Measurements from ENCODE around the gene TRAPPC12. TPM values are rescaled to one million over a fixed set of nuclear protein-coding genes. Genes with fewer than 3 reads are reported as not detected.
"Not testable (repeated sequence)": the region's sequence is repeated elsewhere in the genome, so short reads cannot be mapped to it uniquely, and the experiment has no call there.

TRAPPC12 gene
- total RNA-seq, 4 donors from 2014 or later = 28.4 to 64.7 (median 55.9) TPM

GRCh38 chr2:3355951-3356569, 23.4 kb upstream of the TRAPPC12 start:
- no peak for DNase-seq
- TF ChIP-seq CTCF (IDR thresholded peaks at IDR 0.05) (no peak), POLR2A (IDR thresholded peaks at IDR 0.05) (no peak)
- Histone ChIP-seq H3K9me3 (peaks cover 0 to 3% (median 0%) of the 10 kb centered on the region in 3 donors), H3K4me1 (peaks cover 0 to 31% (median 0%) of the 10 kb centered on the region in 3 donors), H3K27ac (peak overlapping the region in 2 of 4 donors; percentile 68 to 73), H3K27me3 (no peaks in the 10 kb centered on the region), H3K4me3 (no peak overlapping the region), H3K36me3 (peaks cover 0 to 26% (median 0%) of the 10 kb centered on the region in 3 donors)
- 84 to 85% methylated on average over 4 to 5 of the region's 8 CpGs for WGBS, 2 donors
- intact Hi-C loops (cut with DNase I) = no loop called here

- no peak for DNase-seq
These were observed 22.7 kb upstream of the TRAPPC12 start for GRCh38 chr2:3356799-3357198.

GRCh38 chr2:3357446-3357845, 22.0 kb upstream of the TRAPPC12 start:
- Histone ChIP-seq H3K36me3 (peaks cover 0 to 20% (median 0%) of the 10 kb centered on the region in 3 donors), H3K27ac (peak overlapping the region in 1 of 4 donors; percentile 68), H3K4me1 (peaks cover 0 to 31% (median 0%) of the 10 kb centered on the region in 3 donors)
- 88 to 97% methylated on average over 2 of the region's 2 CpGs for WGBS, 2 donors
- H3K9me3 ChIP-seq; intact Hi-C loops (cut with DNase I); DNase-seq; H3K4me3 ChIP-seq; H3K27me3 ChIP-seq: not testable (repeated sequence)

More at GRCh38 chr2:3356799-3357198, 22.7 kb upstream of the TRAPPC12 start:
- intact Hi-C loops (cut with DNase I) = no loop called here
- no peak for TF ChIP-seq POLR2A (IDR thresholded peaks at IDR 0.05)
- no peak for TF ChIP-seq CTCF (IDR thresholded peaks at IDR 0.05)
- Histone ChIP-seq H3K27ac (peak overlapping the region in 2 of 4 donors; percentile 68 to 73), H3K4me3 (no peak overlapping the region), H3K27me3 (no peaks in the 10 kb centered on the region), H3K4me1 (peaks cover 0 to 31% (median 0%) of the 10 kb centered on the region in 3 donors), H3K9me3 (peaks cover 0 to 3% (median 0%) of the 10 kb centered on the region in 3 donors), H3K36me3 (peaks cover 0 to 26% (median 0%) of the 10 kb centered on the region in 3 donors)
- 65 to 68% methylated on average over 2 of the region's 2 CpGs for WGBS, 2 donors

- no peaks in the 10 kb centered on the region for H3K9me3 ChIP-seq
- peaks cover 0 to 31% (median 0%) of the 10 kb centered on the region in 3 donors for H3K4me1 ChIP-seq
- H3K4me3 ChIP-seq = no peak overlapping the region
- peaks cover 0 to 15% (median 0%) of the 10 kb centered on the region in 3 donors for H3K36me3 ChIP-seq
- TF ChIP-seq POLR2A (IDR thresholded peaks at IDR 0.05) (no peak), CTCF (IDR thresholded peaks at IDR 0.05) (no peak)
- intact Hi-C loops (cut with DNase I) = no loop called here
- no peak overlapping the region for H3K27ac ChIP-seq
- WGBS, 2 donors = 89 to 95% methylated on average over 8 of the region's 8 CpGs
- DNase-seq = no peak
- no peaks in the 10 kb centered on the region for H3K27me3 ChIP-seq
These were observed 21.6 kb upstream of the TRAPPC12 start for GRCh38 chr2:3357926-3358325.

- Histone ChIP-seq H3K27ac (no peak overlapping the region), H3K36me3 (no peaks in the 10 kb centered on the region), H3K9me3 (no peaks in the 10 kb centered on the region), H3K4me1 (peaks cover 0 to 10% (median 0%) of the 10 kb centered on the region in 3 donors), H3K4me3 (no peak overlapping the region), H3K27me3 (no peaks in the 10 kb centered on the region)
- intact Hi-C loops (cut with DNase I) = no loop called here
- no peak for TF ChIP-seq POLR2A (IDR thresholded peaks at IDR 0.05)
- no peak for TF ChIP-seq CTCF (IDR thresholded peaks at IDR 0.05)
- 88 to 90% methylated on average over 16 to 17 of the region's 17 CpGs for WGBS, 2 donors
- DNase-seq = no peak
These were observed 17.7 kb upstream of the TRAPPC12 start for GRCh38 chr2:3361518-3362389.

All from esophagus squamous epithelium (tissue), 5 donors.